Osteocyte (in vitro differentiated cells): ENCODE data around the gene SMARCD2. TPM values are rescaled to one million over a fixed set of nuclear protein-coding genes. Genes with fewer than 3 reads are reported as not detected.
A peak's percentile ranks its signal among the peaks of the same experiment; 100 is the strongest.

Source experiments
- DNase-seq: peaks from one replicate; pipeline ENCODE4 v3.0.0; 2021; ENCODE audit warnings: mixed read lengths; ENCODE audit not compliant: unreplicated experiment; ENCODE audit errors: extremely low spot score
- H3K27ac Mint-ChIP-seq: one replicate; pipeline ENCODE4 v1.8.0; 2021; ENCODE audit warnings: mild to moderate bottlenecking, mixed read lengths; ENCODE audit not compliant: unreplicated experiment
- H3K27me3 Mint-ChIP-seq: one replicate; pipeline ENCODE4 v1.8.0; 2021; ENCODE audit warnings: mixed read lengths; ENCODE audit not compliant: unreplicated experiment
- H3K36me3 Mint-ChIP-seq: one replicate; pipeline ENCODE4 v1.8.0; 2021; ENCODE audit warnings: mixed read lengths; ENCODE audit not compliant: unreplicated experiment
- H3K4me1 Mint-ChIP-seq: one replicate; pipeline ENCODE4 v1.8.0; 2021; ENCODE audit warnings: mixed read lengths; ENCODE audit not compliant: unreplicated experiment
- H3K4me3 Mint-ChIP-seq: one replicate; pipeline ENCODE4 v1.8.0; 2021; ENCODE audit warnings: mild to moderate bottlenecking, moderate library complexity, mixed read lengths; ENCODE audit not compliant: unreplicated experiment
- H3K9me3 Mint-ChIP-seq: one replicate; pipeline ENCODE4 v1.8.0; 2021; ENCODE audit warnings: mixed read lengths; ENCODE audit not compliant: unreplicated experiment
- CTCF ChIP-seq: fragments of 200-600 bp; sonication (generic); IDR thresholded peaks from 2 replicates; pipeline ENCODE4 v1.5.0; 2021; ENCODE audit warnings: antibody characterized with exemption, mild to moderate bottlenecking, moderate library complexity
- total RNA-seq: library from RNA; stranded (reverse); gene quantifications from 2 replicates; pipeline ENCODE4 v1.2.1, GENCODE V29; 2021

The SMARCD2 gene
- total RNA-seq, 1 donor from 2014 or later, result 42.6 TPM

GRCh38 chr17:63827801-63828221 is 14.7 kb downstream of the SMARCD2 start:
- Mint-ChIP-seq H3K4me1 (peaks cover 27% of the 10 kb centered on the region), H3K9me3 (no peaks in the 10 kb centered on the region), H3K27me3 (no peaks in the 10 kb centered on the region), H3K27ac (peak overlapping the region; percentile 100), H3K4me3 (peak overlapping the region; percentile 98), H3K36me3 (peaks cover 52% of the 10 kb centered on the region)
- no peak for DNase-seq
- no peak for TF ChIP-seq CTCF

GRCh38 chr17:63827002-63827800 is 15.3 kb downstream of the SMARCD2 start, which contains the start of the genes FTSJ3 and PSMC5:
TSS of gene FTSJ3 (minus strand) at chr17:63827663. CDS start at chr17:63826902, 761 bp downstream.
TSS of gene PSMC5 (plus strand) at chr17:63827431. CDS start at chr17:63827491, 60 bp downstream.
- DNase-seq, result peak; percentile 98
- peaks cover 52% of the 10 kb centered on the region for H3K36me3 Mint-ChIP-seq

GRCh38 chr17:63826468-63827001 is 15.9 kb downstream of the SMARCD2 start:
- TF ChIP-seq CTCF, result no peak
- no peaks in the 10 kb centered on the region for H3K27me3 Mint-ChIP-seq
- H3K4me1 Mint-ChIP-seq, result peaks cover 27% of the 10 kb centered on the region
- no peak for DNase-seq
- H3K36me3 Mint-ChIP-seq, result peaks cover 52% of the 10 kb centered on the region
- H3K4me3 Mint-ChIP-seq, result peak overlapping the region; percentile 98
- H3K27ac Mint-ChIP-seq, result peak overlapping the region; percentile 100
- no peaks in the 10 kb centered on the region for H3K9me3 Mint-ChIP-seq

More at GRCh38 chr17:63827002-63827800, 15.3 kb downstream of the SMARCD2 start, which contains the start of the genes FTSJ3 and PSMC5:
- Mint-ChIP-seq H3K4me1 (peaks cover 27% of the 10 kb centered on the region), H3K9me3 (no peaks in the 10 kb centered on the region), H3K4me3 (peak within 1 kb of the TSS; percentile 98), H3K27ac (peak within 1 kb of the TSS; percentile 100), H3K27me3 (no peaks in the 10 kb centered on the region)
- TF ChIP-seq CTCF, result peak; percentile 62

GRCh38 chr17:63824362-63824761 is 18.1 kb downstream of the SMARCD2 start:
- DNase-seq, result no peak
- no peaks in the 10 kb centered on the region for H3K27me3 Mint-ChIP-seq
- H3K4me3 Mint-ChIP-seq, result peak overlapping the region; percentile 18
- peaks cover 50% of the 10 kb centered on the region for H3K36me3 Mint-ChIP-seq
- peaks cover 27% of the 10 kb centered on the region for H3K4me1 Mint-ChIP-seq
- H3K27ac Mint-ChIP-seq, result no peak overlapping the region
- H3K9me3 Mint-ChIP-seq, result no peaks in the 10 kb centered on the region
- no peak for TF ChIP-seq CTCF
